Epithelial cell of prostate (primary cell): ENCODE measurements around the gene RHOT1.
"Not testable (repeated sequence)": the region's sequence is repeated elsewhere in the genome, so short reads cannot be mapped to it uniquely, and the experiment has no call there.

Experiments used
- DNase-seq: peaks from one replicate; pipeline ENCODE4 v3.0.0-alpha.2; 2011; ENCODE audit warnings: low read depth, low spot score
- H3K27ac ChIP-seq: fragments of 450-650 bp; 2 replicates; pipeline ENCODE4 v1.5.1; 2017; ENCODE audit warnings: mild to moderate bottlenecking

Gene RHOT1

GRCh38 chr17:32157225-32157624, 14.9 kb downstream of the RHOT1 start:
- no peak overlapping the region for H3K27ac ChIP-seq
- no peak for DNase-seq

DNA sequence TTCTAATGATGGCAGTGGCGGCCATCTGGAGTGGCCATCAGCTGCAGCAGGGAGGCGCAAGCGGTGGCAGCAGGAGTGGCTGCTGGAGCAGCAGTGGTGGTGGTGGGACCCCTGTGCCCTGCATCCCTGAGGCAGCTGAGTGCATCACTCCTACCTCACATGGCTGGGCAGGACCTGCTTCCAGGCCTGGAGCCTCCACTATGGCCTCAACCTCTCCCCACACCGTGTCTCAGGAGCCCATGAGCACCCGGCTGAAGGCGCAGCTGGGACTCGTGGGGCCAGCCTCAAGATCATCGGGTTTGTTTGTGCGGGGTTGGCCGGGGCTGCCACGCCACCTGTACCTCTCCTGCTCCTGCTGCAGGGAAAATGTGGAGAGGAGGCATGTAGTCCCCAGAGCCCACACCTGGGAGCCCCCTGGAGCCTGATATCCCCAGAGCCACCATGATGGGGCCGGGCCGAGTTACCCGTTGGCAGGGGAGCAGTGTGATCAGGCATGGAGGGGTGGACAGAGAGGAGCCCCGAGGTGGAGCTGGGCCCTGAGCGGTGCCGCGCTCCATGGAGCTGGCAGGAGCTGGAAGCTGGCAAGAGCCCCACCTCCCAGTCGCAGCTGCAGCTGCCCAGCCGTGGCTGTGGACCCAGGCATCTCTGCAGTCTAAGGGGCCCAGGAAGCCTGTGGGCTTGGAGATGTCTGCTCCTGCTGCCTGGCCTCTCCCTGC, 16.7 kb downstream of the RHOT1 start:
- DNase-seq, result no peak
- H3K27ac ChIP-seq, result no peak overlapping the region

- H3K27ac ChIP-seq, result no peak overlapping the region
- no peak for DNase-seq
Observed at GRCh38 chr17:32159586-32160438, 17.5 kb downstream of the RHOT1 start.

DNA sequence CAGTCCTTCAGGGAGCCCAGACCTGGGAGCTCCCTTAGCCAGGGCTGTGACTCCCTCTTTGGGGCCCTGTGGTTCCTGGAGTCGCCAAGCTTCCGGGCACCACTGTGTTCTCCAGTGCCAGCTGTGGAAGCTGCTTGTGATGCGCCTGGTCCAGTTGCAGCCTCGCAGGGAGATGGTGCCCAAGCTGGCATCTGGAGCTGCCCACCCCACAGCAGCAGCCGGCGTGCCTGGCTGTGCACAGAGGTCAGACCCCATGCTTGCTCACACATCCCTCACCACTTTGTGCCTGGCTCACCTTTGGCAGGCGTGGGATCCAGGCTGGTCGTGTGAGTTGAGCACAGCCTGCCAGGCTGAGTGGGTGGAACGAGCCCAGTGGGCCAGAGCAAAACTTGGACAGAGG, 18.2 kb downstream of the RHOT1 start:
- no peak for DNase-seq
- no peak overlapping the region for H3K27ac ChIP-seq

GRCh38 chr17:32161029-32161428, 18.7 kb downstream of the RHOT1 start:
- DNase-seq, result no peak
- H3K27ac ChIP-seq, result no peak overlapping the region

DNA sequence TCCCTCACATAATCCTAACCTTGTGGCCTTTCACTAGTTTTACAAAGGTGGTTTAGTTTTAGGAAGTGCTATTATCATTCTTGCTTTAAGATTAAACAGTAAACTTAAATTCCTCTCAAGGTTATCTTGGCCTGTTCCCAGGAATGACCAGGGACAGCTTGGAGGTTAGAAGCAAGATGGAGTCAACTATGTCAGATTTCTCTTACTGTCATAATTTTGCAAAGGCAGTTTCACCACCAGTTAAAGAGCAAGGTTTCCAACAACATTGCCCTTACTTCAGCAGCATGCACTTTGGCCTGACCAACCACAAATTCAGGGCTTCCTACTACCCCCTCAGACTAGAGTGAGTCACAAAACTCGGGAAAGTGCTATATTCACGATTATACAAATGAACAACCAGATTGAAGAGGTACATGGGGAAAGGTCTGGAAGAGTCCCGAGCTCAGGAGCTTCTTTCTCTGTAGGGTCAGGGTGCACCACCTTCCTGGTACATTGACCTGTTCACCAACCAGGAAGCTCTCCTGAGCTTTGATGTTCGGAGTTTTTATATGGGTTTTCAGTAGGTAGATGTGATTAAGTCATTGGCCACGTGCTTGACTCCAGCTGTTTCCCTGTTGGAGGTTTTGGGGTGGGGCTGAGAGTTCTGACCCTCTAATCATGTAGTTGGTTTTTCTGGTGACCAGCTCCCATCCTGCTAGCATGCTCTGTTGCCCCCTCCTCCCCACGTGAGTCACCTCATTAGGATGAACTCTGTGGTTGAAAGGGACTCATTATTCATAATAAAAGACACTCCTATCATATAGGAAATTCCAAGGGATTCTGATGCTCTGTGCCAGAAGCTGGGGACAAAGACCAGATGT, 19.4 kb downstream of the RHOT1 start:
- H3K27ac ChIP-seq, result no peak overlapping the region
- DNase-seq, result no peak

- no peak overlapping the region for H3K27ac ChIP-seq
- no peak for DNase-seq
Observed at GRCh38 chr17:32174889-32175288, 32.6 kb downstream of the RHOT1 start.

- not testable (repeated sequence) for DNase-seq
Observed at GRCh38 chr17:32178679-32179078, 36.4 kb downstream of the RHOT1 start.

GRCh38 chr17:32179103-32179502, 36.8 kb downstream of the RHOT1 start:
- DNase-seq, H3K27ac ChIP-seq: not testable (repeated sequence)

More at GRCh38 chr17:32178679-32179078, 36.4 kb downstream of the RHOT1 start:
- not testable (repeated sequence) for H3K27ac ChIP-seq

- not testable (repeated sequence) for DNase-seq, H3K27ac ChIP-seq
Observed at GRCh38 chr17:32179526-32179925, 37.2 kb downstream of the RHOT1 start.

GRCh38 chr17:32180262-32180661, 38.0 kb downstream of the RHOT1 start:
- H3K27ac ChIP-seq, DNase-seq: not testable (repeated sequence)

- no peak overlapping the region for H3K27ac ChIP-seq
- no peak for DNase-seq
Observed at GRCh38 chr17:32185875-32186274, 43.6 kb downstream of the RHOT1 start.

GRCh38 chr17:32187271-32187670, 45.0 kb downstream of the RHOT1 start:
- no peak for DNase-seq
- H3K27ac ChIP-seq, result no peak overlapping the region

DNA sequence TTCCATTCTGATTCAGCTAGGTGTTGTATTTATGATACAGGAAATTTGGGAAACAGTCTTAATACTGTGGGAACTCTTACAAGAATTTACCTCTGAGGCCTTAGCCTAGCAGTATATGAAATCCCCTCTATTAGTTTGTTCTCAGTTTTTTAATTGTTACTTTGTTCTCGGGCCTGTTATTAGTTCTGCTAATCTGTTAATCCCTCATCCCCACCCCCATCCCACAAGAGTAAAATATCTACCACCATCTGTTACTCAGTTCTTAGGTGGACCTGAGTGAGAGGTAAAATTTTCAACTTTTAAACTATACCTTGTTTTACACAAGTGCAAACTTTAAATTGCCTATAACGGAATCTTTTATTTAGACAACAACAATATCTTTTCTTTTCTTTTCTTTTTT, 47.0 kb downstream of the RHOT1 start:
- H3K27ac ChIP-seq, result no peak overlapping the region
- DNase-seq, result no peak

DNA sequence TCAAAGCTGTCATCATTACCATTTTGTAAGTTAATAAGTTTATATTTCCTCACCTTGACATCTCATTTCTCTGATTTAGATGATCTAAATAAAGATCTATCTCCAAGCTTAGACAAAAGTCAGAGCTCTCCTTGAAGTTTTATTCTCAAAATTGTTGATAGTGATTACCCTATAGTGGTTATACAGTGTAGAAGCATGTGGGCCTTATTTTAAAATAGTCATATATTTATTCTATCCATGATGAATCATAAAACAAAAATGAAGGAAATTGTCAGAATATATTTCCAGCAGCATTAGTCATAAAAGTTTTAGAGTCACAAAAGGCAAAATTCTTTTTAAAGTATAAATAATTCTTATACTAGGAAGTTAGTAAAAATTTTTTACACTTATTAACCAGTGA, 49.0 kb downstream of the RHOT1 start:
- H3K27ac ChIP-seq, result no peak overlapping the region
- DNase-seq, result no peak

- DNase-seq, result no peak
- no peak overlapping the region for H3K27ac ChIP-seq
Observed at GRCh38 chr17:32192379-32192778, 50.1 kb downstream of the RHOT1 start.

- H3K27ac ChIP-seq, result no peak overlapping the region
- DNase-seq, result no peak
Observed at GRCh38 chr17:32197987-32198386, 55.7 kb downstream of the RHOT1 start.

GRCh38 chr17:32206861-32207260, 64.6 kb downstream of the RHOT1 start:
- no peak for DNase-seq
- H3K27ac ChIP-seq, result no peak overlapping the region

- DNase-seq, result no peak
- no peak overlapping the region for H3K27ac ChIP-seq
Observed at GRCh38 chr17:32208436-32208835, 66.1 kb downstream of the RHOT1 start.

DNA sequence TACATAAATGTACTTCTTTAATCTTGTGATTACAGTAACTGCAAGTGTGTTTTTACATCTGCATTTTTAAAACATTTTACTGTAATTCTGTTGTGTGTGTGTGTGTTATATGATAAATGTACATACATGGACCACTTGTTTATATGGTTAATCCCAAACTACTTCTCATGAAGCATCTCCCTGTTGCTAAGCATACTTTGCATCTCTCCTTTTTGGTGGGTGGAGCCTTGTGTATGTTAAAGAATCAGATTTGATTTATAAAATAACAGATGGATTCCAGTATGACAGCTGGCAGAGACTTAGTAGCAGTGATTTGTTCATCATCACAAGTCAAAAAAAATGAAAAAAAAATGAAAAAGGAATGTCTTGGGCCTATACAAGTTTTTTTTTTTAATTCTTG, 67.3 kb downstream of the RHOT1 start:
- no peak for DNase-seq
- no peak overlapping the region for H3K27ac ChIP-seq

- no peak overlapping the region for H3K27ac ChIP-seq
- DNase-seq, result no peak
Observed at GRCh38 chr17:32211671-32212070, 69.4 kb downstream of the RHOT1 start.
